CMK (cell line): Measurements from ENCODE around the gene KCNJ5.

Experiments used
- DNase-seq: peaks from one replicate; pipeline ENCODE4 v3.0.0-alpha.2; 2010; ENCODE audit warnings: low read depth

Gene KCNJ5

GRCh38 chr11:128933481-128934178 lies 42.5 kb downstream of the KCNJ5 start:
- DNase-seq = no peak

- DNase-seq = no peak
These were observed 43.2 kb downstream of the KCNJ5 start for GRCh38 chr11:128934351-128934750.

GRCh38 chr11:128934926-128935325 lies 43.8 kb downstream of the KCNJ5 start:
- DNase-seq = no peak

GRCh38 chr11:128936606-128937251 lies 45.6 kb downstream of the KCNJ5 start:
- DNase-seq = no peak

- no peak for DNase-seq
These were observed 46.3 kb downstream of the KCNJ5 start for GRCh38 chr11:128937480-128937879.

- DNase-seq = no peak
These were observed 47.2 kb downstream of the KCNJ5 start for GRCh38 chr11:128938156-128938885.

GRCh38 chr11:128939591-128939990 lies 48.4 kb downstream of the KCNJ5 start:
- DNase-seq = no peak

GRCh38 chr11:128940156-128940555 lies 49.0 kb downstream of the KCNJ5 start:
- DNase-seq = no peak

GRCh38 chr11:128940603-128941002 lies 49.4 kb downstream of the KCNJ5 start:
- DNase-seq = no peak

GRCh38 chr11:128941110-128941509 lies 50.0 kb downstream of the KCNJ5 start:
- DNase-seq = no peak

- DNase-seq = no peak
These were observed 50.6 kb downstream of the KCNJ5 start for GRCh38 chr11:128941573-128942271.

GRCh38 chr11:128942272-128942612 lies 51.1 kb downstream of the KCNJ5 start:
- DNase-seq = no peak

GRCh38 chr11:128942817-128943427 lies 51.8 kb downstream of the KCNJ5 start, which contains the start of gene TP53AIP1:
Gene TP53AIP1 (minus strand): TSS chr11:128942871. CDS start chr11:128937818, 5,053 bp downstream.
- no peak for DNase-seq

GRCh38 chr11:128943428-128943976 lies 52.3 kb downstream of the KCNJ5 start:
- no peak for DNase-seq

- no peak for DNase-seq
These were observed 55.5 kb downstream of the KCNJ5 start for GRCh38 chr11:128946648-128947047.

GRCh38 chr11:128947773-128948172 lies 56.6 kb downstream of the KCNJ5 start:
- no peak for DNase-seq

GRCh38 chr11:128948583-128948982 lies 57.4 kb downstream of the KCNJ5 start:
- DNase-seq = no peak

- DNase-seq = no peak
These were observed 58.8 kb downstream of the KCNJ5 start for GRCh38 chr11:128949791-128950454.

- no peak for DNase-seq
These were observed 62.0 kb downstream of the KCNJ5 start for GRCh38 chr11:128953151-128953550.

- no peak for DNase-seq
These were observed 64.5 kb downstream of the KCNJ5 start for GRCh38 chr11:128955636-128956035.
